ENCODE results near the gene LIMS4. TPM values are rescaled to one million over a fixed set of nuclear protein-coding genes. Genes with fewer than 3 reads are reported as not detected.
"Not testable (repeated sequence)": the region's sequence is repeated elsewhere in the genome, so short reads cannot be mapped to it uniquely, and the experiment has no call there.

Gene LIMS4
- total RNA-seq, 1 experiment from 2014 or later, result 1.4 TPM

DNA sequence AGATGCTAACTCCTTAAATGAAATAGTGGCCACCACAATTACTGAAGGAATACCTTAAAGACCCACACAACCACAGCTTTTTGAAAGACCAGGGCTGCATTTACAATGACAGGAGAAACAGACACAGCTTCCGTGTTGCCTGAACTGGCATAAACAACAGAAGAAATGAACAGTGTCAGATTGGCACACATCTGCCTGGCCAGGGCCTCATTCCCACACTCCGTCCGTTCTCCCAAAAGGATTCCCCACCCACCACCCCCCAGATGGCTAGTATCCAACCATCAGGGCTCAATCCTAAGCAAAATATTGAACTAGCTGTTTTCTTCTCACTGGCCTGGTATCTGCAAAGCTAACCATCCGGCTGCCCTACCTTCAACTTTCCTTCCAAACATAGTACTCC is 7.5 kb upstream of the LIMS4 start:
- BruUV-seq (replicated peaks); H3K9me2 ChIP-seq (ENCODE audit: insufficient read depth); H3K36me3 ChIP-seq (ENCODE audit: low read depth); H3F3A ChIP-seq (ENCODE audit: insufficient read depth, low read depth); H3K4me2 ChIP-seq; H3K27ac ChIP-seq; intact Hi-C loops (cut with micrococcal nuclease; ENCODE audit: unreplicated experiment); DNase-seq; CTCF ChIA-PET; H4K20me1 ChIP-seq (ENCODE audit: insufficient read depth); H3K79me2 ChIP-seq (ENCODE audit: low read depth); H3K4me1 ChIP-seq (replicated peaks; ENCODE audit: insufficient read depth); POLR2A ChIA-PET (ENCODE audit: unreplicated experiment); H3K9me3 ChIP-seq (ENCODE audit: insufficient read depth, low read depth); H2AFZ ChIP-seq; H3K27me3 ChIP-seq (ENCODE audit: insufficient read depth, low read depth); H3K4me3 ChIP-seq: not testable (repeated sequence)

GRCh38 chr2:110477370-110477769 is 4.8 kb upstream of the LIMS4 start:
- not testable (repeated sequence) for DNase-seq

GRCh38 chr2:110476952-110477351 is 4.3 kb upstream of the LIMS4 start:
- intact Hi-C loops (cut with micrococcal nuclease; ENCODE audit: unreplicated experiment); CTCF ChIA-PET; H3F3A ChIP-seq (ENCODE audit: insufficient read depth, low read depth); H3K9me3 ChIP-seq (ENCODE audit: insufficient read depth, low read depth); H3K79me2 ChIP-seq (ENCODE audit: low read depth); DNase-seq; H4K20me1 ChIP-seq (ENCODE audit: insufficient read depth); H3K9me2 ChIP-seq (ENCODE audit: insufficient read depth); H3K4me1 ChIP-seq (replicated peaks; ENCODE audit: insufficient read depth); BruUV-seq (replicated peaks); H3K27ac ChIP-seq; H3K4me3 ChIP-seq; H3K27me3 ChIP-seq (ENCODE audit: insufficient read depth, low read depth); H3K36me3 ChIP-seq (ENCODE audit: low read depth); H2AFZ ChIP-seq; H3K4me2 ChIP-seq; POLR2A ChIA-PET (ENCODE audit: unreplicated experiment): not testable (repeated sequence)

More at GRCh38 chr2:110477370-110477769, 4.8 kb upstream of the LIMS4 start:
- H3K27me3 ChIP-seq (ENCODE audit: insufficient read depth, low read depth); H3K4me3 ChIP-seq; H3K36me3 ChIP-seq (ENCODE audit: low read depth); BruUV-seq (replicated peaks); H3F3A ChIP-seq (ENCODE audit: insufficient read depth, low read depth); H3K4me2 ChIP-seq; H2AFZ ChIP-seq; H4K20me1 ChIP-seq (ENCODE audit: insufficient read depth); H3K9me2 ChIP-seq (ENCODE audit: insufficient read depth); H3K79me2 ChIP-seq (ENCODE audit: low read depth); CTCF ChIA-PET; H3K4me1 ChIP-seq (replicated peaks; ENCODE audit: insufficient read depth); H3K27ac ChIP-seq; H3K9me3 ChIP-seq (ENCODE audit: insufficient read depth, low read depth); intact Hi-C loops (cut with micrococcal nuclease; ENCODE audit: unreplicated experiment); POLR2A ChIA-PET (ENCODE audit: unreplicated experiment): not testable (repeated sequence)

DNA sequence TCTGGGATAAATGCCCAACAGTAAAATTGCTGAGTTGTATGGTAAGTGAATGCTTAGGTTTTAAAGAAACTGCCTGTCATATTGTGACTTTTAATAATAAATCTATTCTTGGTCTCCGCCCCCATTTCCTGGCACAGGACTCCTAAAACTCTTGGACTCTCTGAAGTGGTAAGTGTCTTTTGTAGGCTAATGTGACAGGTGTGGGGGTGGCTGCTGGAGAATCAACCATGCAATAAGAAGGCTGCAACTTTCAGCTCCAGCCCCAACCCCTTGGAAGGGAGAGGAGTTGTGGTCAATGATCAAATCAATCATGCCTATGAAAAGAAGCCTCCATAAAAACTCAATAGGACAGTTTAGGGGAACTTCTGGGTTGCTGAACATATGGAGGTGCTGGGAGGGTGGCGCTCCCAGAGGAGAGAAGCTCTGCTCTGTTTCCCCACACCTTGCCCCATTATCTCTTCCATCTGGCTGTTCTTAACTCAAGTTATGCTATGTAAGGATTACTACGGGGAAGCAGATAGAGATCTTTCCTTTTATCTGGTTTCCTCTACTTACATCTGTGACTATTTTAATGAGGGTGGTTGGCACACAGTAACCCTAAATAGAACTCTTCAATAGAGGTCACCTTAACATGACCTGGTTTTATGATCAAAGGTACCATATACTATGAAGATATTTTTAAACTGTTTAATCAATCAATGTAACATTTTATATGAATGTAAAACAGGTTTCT is 3.2 kb upstream of the LIMS4 start:
- H3K9me2 ChIP-seq (ENCODE audit: insufficient read depth); H3K4me1 ChIP-seq (replicated peaks; ENCODE audit: insufficient read depth); H3K36me3 ChIP-seq (ENCODE audit: low read depth); BruUV-seq (replicated peaks); intact Hi-C loops (cut with micrococcal nuclease; ENCODE audit: unreplicated experiment); H3K27ac ChIP-seq; H4K20me1 ChIP-seq (ENCODE audit: insufficient read depth); H3K4me3 ChIP-seq; H2AFZ ChIP-seq; POLR2A ChIA-PET (ENCODE audit: unreplicated experiment); H3K27me3 ChIP-seq (ENCODE audit: insufficient read depth, low read depth); H3F3A ChIP-seq (ENCODE audit: insufficient read depth, low read depth); H3K4me2 ChIP-seq; H3K9me3 ChIP-seq (ENCODE audit: insufficient read depth, low read depth); DNase-seq; CTCF ChIA-PET; H3K79me2 ChIP-seq (ENCODE audit: low read depth): not testable (repeated sequence)

GRCh38 chr2:110474898-110475297 is 2.3 kb upstream of the LIMS4 start:
- H3K4me1 ChIP-seq (replicated peaks; ENCODE audit: insufficient read depth); H3K9me2 ChIP-seq (ENCODE audit: insufficient read depth); H3K4me3 ChIP-seq; DNase-seq; CTCF ChIA-PET; H3K27me3 ChIP-seq (ENCODE audit: insufficient read depth, low read depth); H2AFZ ChIP-seq; H3K4me2 ChIP-seq; POLR2A ChIA-PET (ENCODE audit: unreplicated experiment); intact Hi-C loops (cut with micrococcal nuclease; ENCODE audit: unreplicated experiment); H4K20me1 ChIP-seq (ENCODE audit: insufficient read depth); H3K36me3 ChIP-seq (ENCODE audit: low read depth); H3K9me3 ChIP-seq (ENCODE audit: insufficient read depth, low read depth); BruUV-seq (replicated peaks); H3K27ac ChIP-seq; H3K79me2 ChIP-seq (ENCODE audit: low read depth); H3F3A ChIP-seq (ENCODE audit: insufficient read depth, low read depth): not testable (repeated sequence)

DNA sequence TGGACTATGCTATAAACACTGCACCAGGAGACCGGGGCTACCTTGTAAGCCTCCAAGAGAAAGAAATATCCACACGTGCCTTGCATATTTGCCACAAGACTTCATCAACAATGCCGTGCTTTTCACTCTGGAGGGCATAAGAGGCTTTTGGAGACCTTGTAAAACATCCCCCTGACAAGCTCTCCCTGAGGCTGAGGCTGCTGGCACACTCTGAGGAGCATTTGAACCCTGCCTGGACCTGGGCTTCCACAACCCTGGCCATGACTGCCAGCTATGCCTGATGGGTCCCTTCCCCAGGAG is 393 bp upstream of the LIMS4 start:
- POLR2A ChIA-PET (ENCODE audit: unreplicated experiment); intact Hi-C loops (cut with micrococcal nuclease; ENCODE audit: unreplicated experiment): not testable (repeated sequence)

DNA sequence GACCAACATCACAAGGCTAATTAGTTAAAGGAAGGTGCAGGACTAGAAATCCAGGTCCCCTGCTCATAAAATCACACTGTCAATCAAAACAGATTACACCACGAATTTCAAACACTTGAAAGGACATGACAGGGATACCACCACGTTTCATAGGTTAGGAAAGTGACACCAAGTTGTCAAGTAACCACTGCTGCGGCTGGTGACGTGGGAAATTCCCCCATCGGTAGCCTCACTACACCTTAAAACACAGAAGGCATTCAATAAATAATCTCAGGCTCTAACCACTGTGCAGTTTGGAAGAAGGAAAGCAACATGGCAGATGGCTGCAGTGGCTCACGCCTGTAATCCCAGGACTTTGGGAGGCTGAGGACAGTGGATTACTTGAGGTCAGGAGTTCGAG is 3.7 kb downstream of the LIMS4 start:
- H3K9me3 ChIP-seq (ENCODE audit: insufficient read depth, low read depth); CTCF ChIA-PET; H3K9me2 ChIP-seq (ENCODE audit: insufficient read depth); H2AFZ ChIP-seq; H3K36me3 ChIP-seq (ENCODE audit: low read depth); H3K79me2 ChIP-seq (ENCODE audit: low read depth); H3K4me2 ChIP-seq; H3K27ac ChIP-seq; intact Hi-C loops (cut with micrococcal nuclease; ENCODE audit: unreplicated experiment); H4K20me1 ChIP-seq (ENCODE audit: insufficient read depth); BruUV-seq (replicated peaks); POLR2A ChIA-PET (ENCODE audit: unreplicated experiment); H3K4me1 ChIP-seq (replicated peaks; ENCODE audit: insufficient read depth); H3F3A ChIP-seq (ENCODE audit: insufficient read depth, low read depth); H3K4me3 ChIP-seq; H3K27me3 ChIP-seq (ENCODE audit: insufficient read depth, low read depth); DNase-seq: not testable (repeated sequence)

More for the DNA sequence above, 393 bp upstream of the LIMS4 start:
- H3K9me2 ChIP-seq (ENCODE audit: insufficient read depth); H3K36me3 ChIP-seq (ENCODE audit: low read depth); H3K4me2 ChIP-seq; DNase-seq; H3K4me1 ChIP-seq (replicated peaks; ENCODE audit: insufficient read depth); H3K27ac ChIP-seq; H2AFZ ChIP-seq; H3K4me3 ChIP-seq; H3K27me3 ChIP-seq (ENCODE audit: insufficient read depth, low read depth); H3F3A ChIP-seq (ENCODE audit: insufficient read depth, low read depth); H4K20me1 ChIP-seq (ENCODE audit: insufficient read depth); H3K9me3 ChIP-seq (ENCODE audit: insufficient read depth, low read depth); BruUV-seq (replicated peaks); CTCF ChIA-PET; H3K79me2 ChIP-seq (ENCODE audit: low read depth): not testable (repeated sequence)

DNA sequence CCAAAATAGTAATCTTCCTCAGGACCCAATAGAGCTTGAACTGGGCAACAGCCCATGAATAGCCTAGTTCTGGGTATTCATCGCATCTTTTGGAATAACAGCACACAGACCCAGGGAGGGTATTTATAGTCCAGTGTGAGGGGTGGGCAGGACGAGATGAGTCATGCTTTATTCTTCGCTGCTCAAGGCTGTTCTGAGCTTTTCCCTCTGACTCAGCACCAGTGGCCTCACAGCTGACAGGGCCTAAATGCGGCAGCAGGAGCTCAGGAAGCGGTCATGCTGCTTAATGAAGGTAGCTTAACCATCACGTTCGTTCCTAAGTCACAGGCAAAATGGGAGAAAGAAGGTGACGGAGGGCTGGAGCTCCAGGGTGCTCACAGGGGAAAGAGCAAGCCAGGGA is 7.3 kb downstream of the LIMS4 start:
- H2AFZ ChIP-seq; H3K4me1 ChIP-seq (replicated peaks; ENCODE audit: insufficient read depth); H4K20me1 ChIP-seq (ENCODE audit: insufficient read depth); H3K4me2 ChIP-seq; H3K4me3 ChIP-seq; H3K9me3 ChIP-seq (ENCODE audit: insufficient read depth, low read depth); CTCF ChIA-PET; DNase-seq; H3K27ac ChIP-seq; H3K36me3 ChIP-seq (ENCODE audit: low read depth); H3K9me2 ChIP-seq (ENCODE audit: insufficient read depth); POLR2A ChIA-PET (ENCODE audit: unreplicated experiment); BruUV-seq (replicated peaks); H3F3A ChIP-seq (ENCODE audit: insufficient read depth, low read depth); H3K27me3 ChIP-seq (ENCODE audit: insufficient read depth, low read depth); H3K79me2 ChIP-seq (ENCODE audit: low read depth); intact Hi-C loops (cut with micrococcal nuclease; ENCODE audit: unreplicated experiment): not testable (repeated sequence)

All from PC-9 (cell line).